Stimulated activated CD8-positive, alpha-beta memory T cell treated with anti-CD3 and anti-CD28 coated beads, Interleukin-15, amount 100 ng/mL, for 48 hours (primary cell): Measurements from ENCODE around the gene KREMEN1.

ENCODE experiments used
- DNase-seq, 2 donors: peaks; one replicate each; pipeline ENCODE4 v3.0.0-alpha.2; 2020; ENCODE audit warnings: low read depth in 2 of 2

Gene KREMEN1

DNA sequence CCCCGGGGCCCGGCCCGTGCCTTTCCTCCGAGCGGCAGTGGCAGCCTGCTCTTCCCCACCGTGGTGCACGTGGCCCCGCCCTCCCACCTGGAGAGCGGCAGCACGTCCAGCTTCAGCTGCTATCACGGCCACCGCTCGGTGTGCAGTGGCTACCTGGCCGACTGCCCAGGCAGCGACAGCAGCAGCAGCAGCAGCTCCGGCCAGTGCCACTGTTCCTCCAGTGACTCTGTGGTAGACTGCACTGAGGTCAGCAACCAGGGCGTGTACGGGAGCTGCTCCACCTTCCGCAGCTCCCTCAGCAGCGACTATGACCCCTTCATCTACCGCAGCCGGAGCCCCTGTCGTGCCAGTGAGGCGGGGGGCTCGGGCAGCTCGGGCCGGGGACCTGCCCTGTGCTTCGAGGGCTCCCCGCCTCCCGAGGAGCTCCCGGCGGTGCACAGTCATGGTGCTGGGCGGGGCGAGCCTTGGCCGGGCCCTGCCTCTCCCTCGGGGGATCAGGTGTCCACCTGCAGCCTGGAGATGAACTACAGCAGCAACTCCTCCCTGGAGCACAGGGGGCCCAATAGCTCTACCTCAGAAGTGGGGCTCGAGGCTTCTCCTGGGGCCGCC is 23.1 kb upstream of the KREMEN1 start:
- no peak for DNase-seq

GRCh38 chr22:29050457-29050856 is 22.4 kb upstream of the KREMEN1 start:
- no peak for DNase-seq

DNA sequence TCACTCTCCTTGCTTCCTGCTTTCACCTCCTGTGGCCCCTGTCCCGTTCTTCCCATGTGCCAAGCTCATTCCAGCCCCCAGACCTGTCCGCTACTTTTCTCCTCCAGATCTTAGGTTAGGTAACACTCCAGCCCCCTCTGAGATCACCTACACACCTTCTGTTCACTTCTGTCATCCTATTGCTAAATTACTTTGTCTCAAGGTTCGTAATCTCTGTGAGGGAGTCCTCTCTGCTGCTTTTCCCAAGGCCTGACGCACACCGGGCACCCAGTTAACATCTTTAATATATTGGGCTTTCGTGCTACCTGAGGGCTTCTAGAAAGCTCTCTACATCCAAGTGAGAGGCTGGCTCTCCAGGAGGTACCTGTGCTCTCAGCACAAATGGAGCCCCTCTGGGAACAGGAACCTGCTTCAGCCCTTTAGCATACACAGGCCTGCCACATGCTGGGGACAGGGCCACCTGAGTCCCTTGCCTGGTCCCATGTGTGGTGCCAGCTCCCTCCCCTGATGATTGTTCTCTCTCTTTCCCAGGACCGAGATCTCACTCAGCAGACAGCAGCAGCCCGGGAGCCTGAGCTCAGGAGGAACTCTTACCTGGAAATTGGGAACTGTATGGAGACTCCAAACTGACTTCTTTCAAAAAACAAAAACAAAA is 19.7 kb upstream of the KREMEN1 start:
- DNase-seq, result no peak

DNA sequence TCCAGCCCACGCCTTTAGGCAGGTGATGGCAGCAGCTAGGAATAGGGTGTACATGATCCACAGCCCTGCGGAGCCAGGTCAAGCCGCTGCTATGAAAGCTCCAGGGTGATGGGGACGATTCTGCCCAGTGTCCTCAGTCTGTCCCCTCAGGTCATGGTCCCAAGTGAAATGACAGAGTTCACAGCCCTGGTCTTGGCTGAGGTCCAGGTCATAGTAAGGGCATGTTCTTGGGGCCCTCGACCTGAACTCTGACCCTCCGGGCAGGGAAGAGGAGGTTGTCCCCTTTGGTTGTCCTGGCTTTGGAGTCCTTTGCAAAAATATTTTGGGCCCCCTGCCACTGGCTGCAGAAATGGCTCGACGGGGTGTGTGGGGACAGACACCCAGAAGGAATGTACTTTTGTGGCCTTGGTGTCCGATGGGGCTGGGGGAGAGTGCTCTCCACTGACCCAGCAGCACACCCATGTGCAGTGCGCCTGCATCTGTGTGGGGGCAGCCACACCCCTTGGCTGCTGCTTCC is 18.5 kb upstream of the KREMEN1 start:
- no peak for DNase-seq

- DNase-seq, result no peak
Measured at GRCh38 chr22:29055192-29055830, 17.5 kb upstream of the KREMEN1 start.

DNA sequence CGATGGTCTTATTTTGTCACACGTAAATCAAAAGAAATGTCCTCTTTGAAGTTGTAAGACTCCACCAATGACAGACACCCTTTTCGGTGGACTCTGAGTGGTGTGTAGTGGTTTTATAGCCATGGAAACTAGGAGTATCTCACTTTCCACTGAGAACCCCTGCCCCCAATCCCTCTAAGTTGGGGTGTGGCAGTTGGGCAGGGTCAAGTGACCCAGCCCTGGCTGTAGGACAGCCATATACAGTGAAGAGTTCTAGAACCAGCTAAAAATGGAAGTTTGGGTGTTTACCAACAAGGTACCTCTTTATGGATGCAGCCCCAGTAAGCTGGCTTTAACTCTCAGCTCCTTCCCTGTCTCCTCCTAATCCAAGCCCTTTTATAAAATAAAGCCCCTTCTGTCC is 16.4 kb upstream of the KREMEN1 start:
- DNase-seq, result no peak

GRCh38 chr22:29060251-29060869 is 12.5 kb upstream of the KREMEN1 start:
- DNase-seq, result no peak

DNA sequence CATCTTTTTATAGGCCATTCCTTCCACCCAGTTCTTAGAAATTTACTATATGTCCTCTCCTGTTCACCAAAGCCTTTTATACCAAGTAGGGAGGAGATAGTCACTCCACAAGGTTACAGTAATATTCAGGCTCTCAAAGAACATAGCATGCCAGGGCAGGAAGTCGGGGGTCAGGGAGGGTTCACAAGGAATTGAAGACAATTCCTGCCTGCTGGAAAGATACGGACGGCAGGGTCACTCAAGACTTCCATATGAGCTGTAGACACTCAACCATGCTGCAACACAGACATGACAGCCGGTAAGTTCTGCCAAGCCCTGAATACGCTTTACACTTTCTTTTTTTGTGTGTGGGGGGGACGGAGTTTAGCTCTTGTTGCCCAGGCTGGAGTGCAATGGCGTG is 11.9 kb upstream of the KREMEN1 start:
- no peak for DNase-seq

DNA sequence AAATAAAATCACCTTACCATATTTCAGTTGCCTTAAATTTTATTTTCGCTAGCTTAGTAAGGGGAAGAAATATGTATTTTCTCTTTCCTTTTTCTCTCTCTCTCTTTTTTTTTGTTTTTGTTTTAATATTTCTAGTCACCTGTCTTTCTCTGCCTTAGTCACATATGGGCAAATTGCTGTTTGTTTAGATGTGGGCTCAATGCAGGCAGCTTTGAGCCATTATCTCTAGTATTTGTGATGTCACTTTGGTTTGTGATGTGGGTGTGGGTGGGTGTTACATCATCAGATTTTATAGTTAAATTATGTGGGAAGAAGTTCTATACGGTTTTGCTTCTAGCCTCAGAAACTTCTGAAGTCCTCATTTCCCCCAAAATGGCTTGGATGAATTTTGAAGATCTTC is 11.1 kb upstream of the KREMEN1 start, which contains the start of gene C22orf31:
TSS of gene C22orf31 (minus strand) at position 59 of the 400 bp plus-strand sequence. CDS start at position 20, 39 bp downstream.
- DNase-seq, result no peak

- DNase-seq, result no peak
Measured at GRCh38 chr22:29062286-29062821, 10.5 kb upstream of the KREMEN1 start.

DNA sequence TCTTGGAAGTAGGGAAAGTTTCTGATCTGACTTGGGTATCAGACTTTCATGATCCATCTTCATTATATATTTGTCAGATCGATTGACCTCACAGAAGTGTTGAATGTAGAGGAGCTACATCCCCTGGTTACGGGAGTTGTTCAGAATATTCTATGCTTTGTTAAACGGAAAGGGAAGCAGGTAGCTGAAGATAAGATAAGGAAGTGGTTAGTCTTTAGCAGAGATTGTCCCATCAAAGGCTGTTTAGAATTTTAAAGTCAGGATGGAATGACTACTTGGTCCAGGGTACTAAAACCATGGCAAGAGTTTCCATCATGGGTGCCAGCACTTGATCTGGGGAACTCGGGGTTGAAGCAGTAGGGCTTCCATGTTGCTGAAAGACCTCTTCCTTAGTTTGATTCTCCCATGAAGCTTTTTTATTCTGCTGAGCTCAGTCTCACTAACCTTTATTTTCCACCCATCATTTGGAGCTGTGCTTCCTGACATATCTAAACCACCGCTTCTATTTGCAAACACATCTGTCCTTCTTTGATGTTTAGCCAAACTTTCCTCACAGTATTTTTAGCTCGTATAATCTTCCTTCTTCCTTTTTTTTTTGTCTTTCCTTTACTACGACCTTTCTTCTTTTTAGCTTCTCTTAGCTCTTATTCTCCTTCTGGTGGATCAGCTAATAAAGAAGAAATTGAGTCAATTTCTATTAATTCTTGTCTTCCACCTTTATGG is 7.2 kb upstream of the KREMEN1 start:
- no peak for DNase-seq

DNA sequence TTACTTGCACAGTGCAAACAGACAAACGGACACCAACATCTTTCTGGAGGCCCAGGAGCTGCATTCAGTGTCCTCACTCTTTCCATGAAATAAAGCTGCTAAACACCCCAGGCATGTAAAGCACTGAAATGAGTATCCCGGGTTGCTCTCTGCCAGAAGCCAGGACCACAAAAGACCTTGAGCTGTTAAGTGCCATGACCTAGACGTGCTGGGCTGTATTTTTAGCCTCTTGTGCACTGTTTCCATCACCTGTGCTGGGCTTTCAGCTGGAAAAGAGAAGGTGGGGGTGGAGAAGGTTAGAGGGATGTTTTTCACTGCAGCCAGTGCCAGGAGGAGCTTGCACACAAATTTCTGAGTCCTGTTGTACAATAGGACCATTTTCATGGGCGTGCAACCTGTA is 3.4 kb upstream of the KREMEN1 start:
- no peak for DNase-seq

DNA sequence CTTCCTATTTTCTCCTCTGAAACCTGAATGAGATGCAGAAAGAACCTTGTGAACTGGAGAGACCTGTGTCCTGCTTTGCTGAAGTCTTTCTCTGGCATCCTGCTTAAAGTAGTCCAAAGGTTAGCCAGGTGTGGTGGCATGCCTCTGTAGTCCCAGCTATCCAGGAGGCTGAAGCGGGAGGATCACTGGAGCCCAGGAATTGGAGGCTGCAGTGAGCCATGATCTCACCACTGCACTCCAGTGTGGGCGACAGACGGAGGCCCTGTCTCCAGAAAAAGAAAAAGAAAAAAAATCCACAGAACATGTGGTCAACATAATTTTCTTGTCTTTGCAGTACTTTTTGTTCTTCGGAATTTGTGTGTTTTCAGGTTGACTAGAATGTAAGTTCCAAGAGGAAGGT is 2.3 kb upstream of the KREMEN1 start:
- no peak for DNase-seq

DNA sequence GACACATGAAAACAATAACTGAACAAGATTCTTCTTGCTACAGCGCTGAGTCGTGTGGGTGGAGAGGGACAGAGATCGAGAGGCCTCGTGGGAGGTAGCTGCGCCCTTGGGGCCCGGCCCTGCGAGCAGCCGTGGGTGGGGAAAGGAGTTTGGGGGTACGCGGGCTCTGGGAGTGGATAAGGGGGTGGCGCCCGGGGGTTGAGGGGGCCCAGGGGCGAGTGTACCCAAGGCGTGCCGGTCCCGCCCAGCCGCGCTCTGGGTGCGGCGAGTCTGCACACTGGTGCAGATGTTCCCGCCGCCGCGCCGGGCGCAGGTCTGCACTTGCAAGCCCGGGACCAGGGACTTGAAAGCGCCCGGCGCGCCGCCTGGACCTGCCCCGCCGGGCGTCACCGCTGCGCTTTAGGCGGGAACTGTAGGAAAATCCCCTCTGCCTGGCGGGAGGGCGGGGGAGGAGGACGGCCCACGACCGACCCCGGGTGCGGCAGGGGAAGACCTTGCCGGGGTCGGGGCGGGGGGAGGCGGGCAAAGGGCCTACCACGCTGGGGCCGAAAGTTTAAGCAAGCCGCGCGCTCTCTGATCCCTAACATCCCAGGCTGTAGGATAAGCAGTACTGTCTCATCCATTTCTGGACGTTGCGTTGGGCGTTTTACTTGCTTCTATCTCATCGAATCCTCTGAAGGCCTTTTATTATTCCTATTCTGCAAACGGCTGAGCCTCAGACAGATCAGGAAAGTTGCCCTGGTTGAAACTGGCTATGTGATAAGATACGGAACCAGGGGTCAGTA is 1.4 kb upstream of the KREMEN1 start:
- DNase-seq, result peak; percentile 3 to 24

GRCh38 chr22:29072193-29072978 is 449 bp upstream of the KREMEN1 start:
- peak; percentile 78 to 80 for DNase-seq

- no peak for DNase-seq
Measured at GRCh38 chr22:29073618-29074275, 912 bp downstream of the KREMEN1 start.

- no peak for DNase-seq
Measured at GRCh38 chr22:29074276-29074772, 1.5 kb downstream of the KREMEN1 start.

DNA sequence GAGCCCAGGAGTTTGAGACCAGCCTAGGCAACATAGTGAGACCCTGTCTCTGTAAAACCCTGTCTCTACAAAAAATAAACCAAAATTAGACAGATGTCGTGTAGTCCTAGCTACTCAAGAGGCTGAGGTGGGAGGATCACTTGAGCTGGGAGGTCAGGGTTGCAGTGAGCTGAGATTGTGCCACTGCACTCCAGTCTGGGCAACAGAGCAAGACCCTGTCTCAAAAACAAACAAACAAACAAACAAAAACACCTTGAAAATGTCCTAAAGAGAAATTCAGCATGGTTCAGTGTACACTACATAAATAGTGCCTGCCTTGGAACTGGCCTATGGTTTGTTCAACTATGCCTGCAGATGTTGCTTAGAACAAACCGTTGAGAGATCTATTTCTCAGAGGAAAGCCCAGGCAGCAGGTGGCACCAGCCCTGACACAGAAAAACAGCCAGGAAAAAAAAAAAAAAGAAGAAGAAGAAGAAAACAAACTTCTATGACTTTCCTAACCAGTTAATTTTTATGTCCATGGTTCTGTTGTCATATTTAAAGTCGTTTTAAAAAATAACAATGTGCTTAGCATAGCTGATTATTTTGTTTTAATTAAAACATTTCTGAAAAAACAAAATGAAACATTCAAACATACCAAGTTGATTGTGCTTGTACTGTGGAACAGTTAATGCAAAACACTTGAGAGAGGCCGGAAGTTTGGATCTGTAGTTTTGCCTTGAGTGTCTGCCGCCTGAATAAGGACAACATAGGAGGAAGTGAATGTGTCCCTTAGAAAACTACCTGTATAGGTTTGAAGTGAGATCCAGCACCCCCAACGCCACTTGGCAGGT is 5.4 kb downstream of the KREMEN1 start:
- DNase-seq, result no peak
